Mesothelial cell of epicardium (in vitro differentiated cells): ENCODE results near the gene HOXA10. TPM values are rescaled to one million over a fixed set of nuclear protein-coding genes. Genes with fewer than 3 reads are reported as not detected.

ENCODE experiments used
- DNase-seq, 2 experiments: peaks; one replicate each; pipeline ENCODE4 v3.0.0; 2021; ENCODE audit warnings: low spot score in 2 of 2; ENCODE audit not compliant: unreplicated experiment in 2 of 2
- H3K27ac Mint-ChIP-seq: 2 replicates; pipeline ENCODE4 v1.8.0; 2021; ENCODE audit warnings: mixed read lengths
- H3K27me3 Mint-ChIP-seq: 2 replicates; pipeline ENCODE4 v1.8.0; 2021; ENCODE audit warnings: low read depth, mixed read lengths
- H3K36me3 Mint-ChIP-seq: 2 replicates; pipeline ENCODE4 v1.8.0; 2021; ENCODE audit warnings: mixed read lengths
- H3K4me1 Mint-ChIP-seq: 2 replicates; pipeline ENCODE4 v1.8.0; 2021; ENCODE audit warnings: mixed read lengths
- H3K4me3 Mint-ChIP-seq: 2 replicates; pipeline ENCODE4 v1.8.0; 2021; ENCODE audit warnings: mild to moderate bottlenecking, moderate library complexity, mixed read lengths
- H3K9me3 Mint-ChIP-seq: 2 replicates; pipeline ENCODE4 v1.8.0; 2021; ENCODE audit warnings: mixed read lengths
- CTCF ChIP-seq: fragments of 200-600 bp; sonication (generic); IDR thresholded peaks from one replicate; pipeline ENCODE4 v1.5.0; 2021; ENCODE audit warnings: antibody characterized with exemption; ENCODE audit not compliant: unreplicated experiment
- total RNA-seq: library from RNA; stranded (reverse); gene quantifications from 3 replicates; pipeline ENCODE4 v1.2.1, GENCODE V29; 2021

The HOXA10 gene
- total RNA-seq, 1 donor from 2014 or later: 14.4 TPM

- peaks cover 90% of the 10 kb centered on the region for H3K27me3 Mint-ChIP-seq
- H3K4me1 Mint-ChIP-seq: peaks cover 20% of the 10 kb centered on the region
- no peaks in the 10 kb centered on the region for H3K36me3 Mint-ChIP-seq
- TF ChIP-seq CTCF: no peak
- peak overlapping the region; percentile 79 for H3K27ac Mint-ChIP-seq
- H3K4me3 Mint-ChIP-seq: peak overlapping the region; percentile 81
- H3K9me3 Mint-ChIP-seq: no peaks in the 10 kb centered on the region
- DNase-seq: peak in 1 of 2 experiments; percentile 51
Measured at GRCh38 chr7:27198871-27199801, 25.0 kb upstream of the HOXA10 start.

- Mint-ChIP-seq H3K27ac (peak overlapping the region; percentile 11), H3K4me1 (peaks cover 24% of the 10 kb centered on the region), H3K27me3 (peaks cover 90% of the 10 kb centered on the region), H3K4me3 (peak overlapping the region; percentile 81), H3K36me3 (no peaks in the 10 kb centered on the region), H3K9me3 (no peaks in the 10 kb centered on the region)
- TF ChIP-seq CTCF: no peak
- peak in 1 of 2 experiments; percentile 40 for DNase-seq
Measured at GRCh38 chr7:27198138-27198841, 24.2 kb upstream of the HOXA10 start.

- peak overlapping the region; percentile 11 for H3K27ac Mint-ChIP-seq
- H3K36me3 Mint-ChIP-seq: no peaks in the 10 kb centered on the region
- peak overlapping the region; percentile 81 for H3K4me3 Mint-ChIP-seq
- peaks cover 89% of the 10 kb centered on the region for H3K27me3 Mint-ChIP-seq
- no peak for TF ChIP-seq CTCF
- no peak for DNase-seq
- H3K9me3 Mint-ChIP-seq: no peaks in the 10 kb centered on the region
- peaks cover 28% of the 10 kb centered on the region for H3K4me1 Mint-ChIP-seq
Measured at GRCh38 chr7:27197137-27198042, 23.3 kb upstream of the HOXA10 start.

GRCh38 chr7:27196287-27196767 is 22.2 kb upstream of the HOXA10 start:
- H3K36me3 Mint-ChIP-seq: no peaks in the 10 kb centered on the region
- peak; percentile 71 for TF ChIP-seq CTCF

More at GRCh38 chr7:27196287-27196767, 22.2 kb upstream of the HOXA10 start:
- H3K4me3 Mint-ChIP-seq: peak overlapping the region; percentile 60
- peak in 1 of 2 experiments; percentile 86 for DNase-seq
- peaks cover 31% of the 10 kb centered on the region for H3K4me1 Mint-ChIP-seq
- peaks cover 89% of the 10 kb centered on the region for H3K27me3 Mint-ChIP-seq
- H3K9me3 Mint-ChIP-seq: no peaks in the 10 kb centered on the region
- H3K27ac Mint-ChIP-seq: peak overlapping the region; percentile 56
